ENCODE data around the gene IDUA. TPM values are rescaled to one million over a fixed set of nuclear protein-coding genes. Genes with fewer than 3 reads are reported as not detected.

Gene IDUA
- total RNA-seq, 4 donors from 2014 or later, result 15.5 to 32.2 (median 16.9) TPM

DNA sequence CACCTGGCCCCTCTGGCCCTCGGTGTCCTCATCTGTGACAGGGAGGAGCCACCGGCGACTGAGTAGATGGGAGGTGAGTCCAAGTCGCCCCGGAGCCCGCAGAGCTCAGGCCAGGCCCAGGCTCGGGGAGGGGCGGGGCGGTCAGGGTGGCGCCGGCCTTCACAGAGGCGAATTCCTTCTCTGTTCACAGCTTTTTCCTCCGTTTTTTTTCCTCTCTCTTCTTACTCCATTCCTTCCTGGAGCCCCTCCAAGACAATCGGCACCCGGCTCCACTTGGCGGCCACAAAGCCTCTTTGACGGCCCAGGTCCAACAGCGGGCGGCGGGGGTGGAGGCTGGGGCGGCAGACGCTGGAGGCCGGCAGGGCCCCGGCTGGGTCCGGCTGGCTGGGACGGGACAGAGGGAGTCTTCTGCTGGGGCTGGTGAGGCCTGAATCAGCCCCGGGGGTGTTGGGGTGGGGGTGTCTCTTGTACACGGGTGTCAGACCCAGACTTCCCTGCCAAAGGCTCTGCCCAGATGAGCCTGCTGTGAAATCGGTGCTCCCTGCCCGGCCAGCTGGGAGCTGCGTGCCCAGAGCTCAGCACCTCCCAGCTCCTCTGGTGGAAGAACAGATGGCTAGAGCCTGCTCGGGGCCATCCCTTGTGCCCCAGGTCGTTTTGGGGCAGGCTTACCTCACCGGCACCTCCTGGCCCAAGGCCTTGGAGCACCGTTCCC is 47.2 kb downstream of the IDUA start:
- peak; percentile 52 for ATAC-seq (ENCODE audit: low FRiP score)
- DNase-seq (ENCODE audit: low spot score), result no peak
- TF ChIP-seq, protein P1, sequence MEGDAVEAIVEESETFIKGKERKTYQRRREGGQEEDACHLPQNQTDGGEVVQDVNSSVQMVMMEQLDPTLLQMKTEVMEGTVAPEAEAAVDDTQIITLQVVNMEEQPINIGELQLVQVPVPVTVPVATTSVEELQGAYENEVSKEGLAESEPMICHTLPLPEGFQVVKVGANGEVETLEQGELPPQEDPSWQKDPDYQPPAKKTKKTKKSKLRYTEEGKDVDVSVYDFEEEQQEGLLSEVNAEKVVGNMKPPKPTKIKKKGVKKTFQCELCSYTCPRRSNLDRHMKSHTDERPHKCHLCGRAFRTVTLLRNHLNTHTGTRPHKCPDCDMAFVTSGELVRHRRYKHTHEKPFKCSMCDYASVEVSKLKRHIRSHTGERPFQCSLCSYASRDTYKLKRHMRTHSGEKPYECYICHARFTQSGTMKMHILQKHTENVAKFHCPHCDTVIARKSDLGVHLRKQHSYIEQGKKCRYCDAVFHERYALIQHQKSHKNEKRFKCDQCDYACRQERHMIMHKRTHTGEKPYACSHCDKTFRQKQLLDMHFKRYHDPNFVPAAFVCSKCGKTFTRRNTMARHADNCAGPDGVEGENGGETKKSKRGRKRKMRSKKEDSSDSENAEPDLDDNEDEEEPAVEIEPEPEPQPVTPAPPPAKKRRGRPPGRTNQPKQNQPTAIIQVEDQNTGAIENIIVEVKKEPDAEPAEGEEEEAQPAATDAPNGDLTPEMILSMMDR (IDR thresholded peaks at IDR 0.05), result no peak

DNA sequence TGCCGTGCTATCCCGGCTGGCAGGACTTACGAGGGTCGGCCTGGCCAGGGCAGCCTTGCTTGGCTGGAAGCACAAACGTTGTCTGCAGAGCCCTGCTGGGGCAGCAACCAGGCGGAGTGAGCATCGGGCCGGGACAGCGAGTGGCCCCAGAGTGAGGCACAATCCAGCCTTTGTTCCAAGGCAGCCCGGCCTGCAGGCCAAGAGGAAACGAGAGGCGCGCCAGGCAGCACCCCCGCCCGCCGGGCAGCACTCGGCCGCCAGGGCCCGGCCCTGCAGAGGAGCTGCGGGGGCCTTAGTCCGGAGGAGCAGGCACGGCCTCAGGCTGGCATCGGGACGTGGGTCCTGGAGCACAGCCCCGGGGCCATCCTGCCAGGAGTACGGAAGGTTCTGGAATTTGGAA is 48.7 kb downstream of the IDUA start:
- TF ChIP-seq, protein P1 (IDR thresholded peaks at IDR 0.05), result no peak
- DNase-seq (ENCODE audit: low spot score), result no peak

DNA sequence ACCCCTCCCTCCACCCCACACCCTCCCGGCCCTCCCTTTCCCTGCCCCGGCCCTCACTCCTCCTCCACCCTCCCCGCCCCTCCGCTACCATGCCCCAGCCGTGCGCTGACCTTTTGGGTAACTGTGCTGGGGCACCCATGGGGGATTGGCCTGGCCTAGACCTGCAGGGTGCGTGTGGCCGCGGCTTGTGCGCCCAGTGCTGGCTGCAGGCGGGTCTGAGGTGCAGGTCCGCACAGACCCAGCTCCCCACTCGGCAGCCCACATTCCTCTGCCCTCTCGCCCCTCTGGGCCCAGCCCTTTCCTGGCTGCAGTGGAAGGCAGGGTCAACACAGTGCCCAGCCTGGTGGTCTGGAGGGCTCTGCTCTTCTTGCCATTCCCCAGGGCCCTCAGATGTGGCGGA is 49.3 kb downstream of the IDUA start:
- ATAC-seq (ENCODE audit: low FRiP score), result no peak
- no peak for DNase-seq (ENCODE audit: low spot score)
- TF ChIP-seq, protein P1 (IDR thresholded peaks at IDR 0.05), result no peak

More for the DNA sequence above, 48.7 kb downstream of the IDUA start:
- peak; percentile 0 for ATAC-seq (ENCODE audit: low FRiP score)

DNA sequence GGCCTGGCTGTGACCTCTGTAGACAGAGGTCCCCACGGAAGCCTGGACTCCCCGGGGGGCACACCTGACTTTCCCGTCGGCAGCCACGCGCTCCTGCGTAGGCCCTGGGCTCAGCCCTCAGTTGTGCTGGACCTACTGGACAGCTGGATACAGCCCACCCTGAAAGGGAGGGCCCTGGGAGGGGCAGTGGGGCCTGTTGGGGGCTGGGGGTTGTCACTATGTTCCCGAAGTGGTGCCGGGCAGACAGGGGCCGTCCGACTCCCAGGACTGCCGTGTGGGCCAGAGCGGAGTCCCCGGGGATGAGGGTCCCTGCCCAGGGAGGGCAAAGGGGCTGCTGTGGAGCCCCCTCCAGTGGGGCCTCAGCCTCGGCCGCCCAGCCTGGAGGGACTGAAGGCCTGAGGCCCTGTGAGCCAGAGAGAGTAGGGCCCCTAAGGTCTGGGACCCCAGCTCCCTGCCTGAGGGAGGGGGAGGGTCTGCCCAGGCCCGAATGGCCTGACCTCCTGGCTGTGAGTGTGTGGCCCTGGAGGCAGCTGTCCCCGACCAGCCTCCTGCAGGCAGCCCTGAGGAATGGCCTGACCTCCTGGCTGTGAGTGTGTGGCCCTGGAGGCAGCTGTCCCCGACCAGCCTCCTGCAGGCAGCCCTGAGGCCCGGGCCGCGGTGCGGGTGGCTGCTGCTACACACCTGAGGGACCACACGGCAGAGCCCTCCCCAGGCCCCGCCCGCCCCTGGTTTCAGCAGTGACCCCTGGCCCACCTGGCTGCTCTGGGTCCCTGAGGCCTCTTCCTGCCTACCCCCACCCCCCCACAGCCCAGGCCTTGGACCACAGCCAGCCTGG is 50.3 kb downstream of the IDUA start:
- DNase-seq (ENCODE audit: low spot score) (no peak), ATAC-seq (ENCODE audit: low FRiP score) (no peak)
- TF ChIP-seq, protein P1 (IDR thresholded peaks at IDR 0.05), result no peak

DNA sequence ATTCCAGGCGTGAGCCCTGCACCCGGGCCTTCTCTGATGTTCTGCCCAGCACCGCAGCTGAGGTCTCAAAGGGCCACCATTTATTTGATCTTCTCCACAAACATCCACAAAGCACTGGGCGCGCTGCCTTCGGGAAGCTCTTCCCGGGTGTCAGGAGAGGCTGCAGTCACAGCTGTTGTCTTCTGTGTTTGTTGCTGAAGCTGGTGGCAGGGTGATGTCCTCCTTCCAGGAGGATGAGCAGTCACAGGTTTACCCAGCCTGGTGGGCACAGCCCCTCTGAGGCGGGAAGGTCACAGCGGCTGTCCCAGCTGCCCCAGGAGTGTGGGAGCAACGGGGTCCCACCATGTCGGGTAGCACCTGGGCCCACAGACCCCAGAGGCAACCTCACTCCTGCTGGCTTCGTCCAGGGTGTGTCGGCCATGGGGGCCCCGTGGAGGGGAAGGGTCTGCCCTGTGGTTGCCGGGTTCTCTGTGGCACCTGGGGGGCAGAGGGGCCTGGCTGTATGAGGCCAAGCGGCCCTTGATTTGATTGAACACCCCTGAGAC is 52.2 kb downstream of the IDUA start:
- TF ChIP-seq, protein P1 (IDR thresholded peaks at IDR 0.05), result no peak
- DNase-seq (ENCODE audit: low spot score) (no peak), ATAC-seq (ENCODE audit: low FRiP score) (no peak)

DNA sequence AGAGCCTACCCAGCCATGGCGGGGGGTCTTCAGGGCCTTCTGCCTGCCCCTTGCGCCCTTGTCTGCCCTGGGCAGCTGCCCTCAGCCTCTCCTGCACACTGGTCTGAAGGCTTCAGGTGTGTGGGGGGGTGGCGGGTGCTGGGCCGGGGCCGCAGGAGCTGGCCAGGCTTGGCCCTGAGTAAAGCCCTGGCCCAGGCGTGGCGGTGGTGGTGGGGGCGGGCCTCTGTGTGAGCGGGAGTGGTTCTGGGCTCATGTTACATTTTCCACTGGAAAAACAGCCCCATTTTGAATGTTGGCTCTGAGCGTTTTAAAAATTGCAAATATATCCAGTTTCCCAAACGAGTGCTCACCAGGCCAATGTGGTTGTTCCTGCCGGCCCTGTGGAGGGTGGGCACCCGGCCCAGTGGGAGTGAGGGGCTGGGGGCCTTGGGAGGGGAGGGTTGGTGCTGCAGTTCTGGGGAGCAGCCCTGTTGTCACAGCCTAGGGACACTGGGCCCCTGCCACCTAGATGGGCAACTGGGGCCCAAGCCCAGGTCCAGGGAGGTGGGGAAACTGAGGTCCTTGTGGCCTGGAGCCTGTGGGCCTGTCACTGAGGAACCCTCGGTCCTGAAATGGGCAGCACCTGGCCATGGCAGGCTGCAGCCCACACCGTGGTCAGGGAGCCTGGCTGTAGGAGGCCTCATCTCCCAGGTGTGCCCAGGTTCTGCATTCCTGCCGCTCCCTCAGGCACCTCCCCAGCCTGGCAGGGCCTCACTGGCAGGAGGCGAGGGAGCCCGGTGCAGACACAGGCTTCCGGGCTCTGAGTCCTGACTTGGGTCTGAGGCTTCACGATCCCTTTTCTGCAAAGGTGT is 52.9 kb downstream of the IDUA start:
- ATAC-seq (ENCODE audit: low FRiP score) (peak; percentile 25), DNase-seq (ENCODE audit: low spot score) (no peak)
- TF ChIP-seq, protein P1 (IDR thresholded peaks at IDR 0.05), result no peak
